ENCODE data around the gene EFNA5.

GRCh38 chr5:107463731-107464130 is 207.0 kb downstream of the EFNA5 start:
- TF ChIP-seq POLR2AphosphoS5 (IDR thresholded peaks at IDR 0.05) (no peak), CTCF (IDR thresholded peaks at IDR 0.05) (no peak), POLR2A (IDR thresholded peaks at IDR 0.05) (no peak), EP300 (IDR thresholded peaks at IDR 0.05) (no peak)

All from suprapubic skin (tissue), 4 donors.